GM23338 (cell line): ENCODE data around the gene FBXL19. TPM values are rescaled to one million over a fixed set of nuclear protein-coding genes. Genes with fewer than 3 reads are reported as not detected.

Source experiments
- ATAC-seq: fragments of 200-7000 bp; cut with Tn5 transposase; 3 replicates; pipeline ENCODE4 v1.9.1; 2020
- DNase-seq: peaks from one replicate; pipeline ENCODE4 v3.0.0-alpha.2; 2015; ENCODE audit warnings: low spot score
- H2AFZ ChIP-seq: fragments of 200-600 bp; sonication (generic); 2 replicates; pipeline ENCODE4 v1.8.0; 2016; ENCODE audit warnings: antibody characterized with exemption, mild to moderate bottlenecking, moderate library complexity
- H3F3A ChIP-seq: fragments of 200-600 bp; sonication (generic); replicated peaks from 2 replicates; pipeline ENCODE4 v1.8.0; 2017; ENCODE audit warnings: antibody characterized with exemption, mixed run types, low read depth
- H3K27ac ChIP-seq: fragments of 200-600 bp; sonication (generic); 2 replicates; pipeline ENCODE4 v1.6.1; 2016; ENCODE audit warnings: low read depth
- H3K27me3 ChIP-seq: fragments of 200-600 bp; sonication (generic); 2 replicates; pipeline ENCODE4 v1.8.0; 2016; ENCODE audit warnings: mild to moderate bottlenecking, mixed run types, moderate library complexity; ENCODE audit not compliant: insufficient read depth
- H3K36me3 ChIP-seq: fragments of 200-600 bp; sonication (generic); 2 replicates; pipeline ENCODE4 v1.8.0; 2016; ENCODE audit warnings: mild to moderate bottlenecking; ENCODE audit not compliant: insufficient read depth
- H3K4me1 ChIP-seq: fragments of 200-600 bp; sonication (generic); 2 replicates; pipeline ENCODE4 v1.8.0; 2016; ENCODE audit warnings: mild to moderate bottlenecking, moderate library complexity; ENCODE audit not compliant: insufficient read depth
- H3K4me2 ChIP-seq: fragments of 200-600 bp; sonication (generic); 2 replicates; pipeline ENCODE4 v1.7.1; 2017; ENCODE audit warnings: mixed run types
- H3K4me3 ChIP-seq: fragments of 200-600 bp; sonication (generic); 2 replicates; pipeline ENCODE4 v1.6.1; 2016; ENCODE audit warnings: mixed run types
- H3K79me2 ChIP-seq: fragments of 200-600 bp; sonication (generic); replicated peaks from 2 replicates; pipeline ENCODE4 v1.8.0; 2017; ENCODE audit warnings: mild to moderate bottlenecking; ENCODE audit not compliant: insufficient read depth
- H3K9me2 ChIP-seq: fragments of 200-600 bp; sonication (generic); 2 replicates; pipeline ENCODE4 v1.8.0; 2017; ENCODE audit not compliant: insufficient read depth
- H4K20me1 ChIP-seq: fragments of 200-600 bp; sonication (generic); replicated peaks from 2 replicates; pipeline ENCODE4 v1.8.0; 2017; ENCODE audit warnings: mild to moderate bottlenecking; ENCODE audit not compliant: insufficient read depth
- H3K27ac Mint-ChIP-seq: 2 replicates; pipeline ENCODE4 v1.8.0; 2020; ENCODE audit warnings: inconsistent platforms, mild to moderate bottlenecking, moderate library complexity, mixed read lengths
- H3K27me3 Mint-ChIP-seq: 3 replicates; pipeline ENCODE4 v1.8.0; 2022; ENCODE audit warnings: low read depth, mild to moderate bottlenecking, moderate library complexity, mixed read lengths, inconsistent platforms; ENCODE audit not compliant: insufficient read depth, poor library complexity
- H3K36me3 Mint-ChIP-seq: 3 replicates; pipeline ENCODE4 v1.8.0; 2021; ENCODE audit warnings: low read depth, mild to moderate bottlenecking, inconsistent platforms, moderate library complexity, mixed read lengths
- H3K4me1 Mint-ChIP-seq: 3 replicates; pipeline ENCODE4 v1.8.0; 2020; ENCODE audit warnings: mild to moderate bottlenecking, inconsistent platforms, mixed read lengths
- H3K4me3 Mint-ChIP-seq: 3 replicates; pipeline ENCODE4 v1.8.0; 2021; ENCODE audit warnings: moderate library complexity, mild to moderate bottlenecking, inconsistent platforms, mixed read lengths
- H3K9me3 Mint-ChIP-seq: 3 replicates; pipeline ENCODE4 v1.8.0; 2020; ENCODE audit warnings: moderate library complexity, mild to moderate bottlenecking, inconsistent platforms, mixed read lengths
- CREB1 ChIP-seq: fragments of 250-450 bp; sonication (Bioruptor Pico); IDR thresholded peaks from 2 replicates; pipeline ENCODE4 v1.5.0; 2020; ENCODE audit warnings: low read depth, mild to moderate bottlenecking, moderate library complexity
- EZH2phosphoT487 ChIP-seq: fragments of 200-600 bp; sonication (generic); IDR thresholded peaks from one replicate; pipeline ENCODE4 v1.8.1; 2018; ENCODE audit warnings: antibody characterized with exemption; ENCODE audit not compliant: unreplicated experiment
- JUNB ChIP-seq: IDR thresholded peaks from one replicate; pipeline ENCODE4 v1.6.1; 2016; ENCODE audit warnings: antibody characterized with exemption; ENCODE audit not compliant: unreplicated experiment
- NANOG ChIP-seq: IDR thresholded peaks from 2 replicates; pipeline ENCODE4 v1.6.1; 2016; ENCODE audit warnings: antibody characterized with exemption, borderline replicate concordance
- ZNF331 ChIP-seq: fragments of 250-450 bp; sonication (Bioruptor Pico); IDR thresholded peaks from 2 replicates; pipeline ENCODE4 v1.5.0; 2020; ENCODE audit warnings: low read depth, mild to moderate bottlenecking, moderate library complexity
- polyA plus RNA-seq: library from polyadenylated mRNA; unstranded; fragments of >200 nt; fragmentation: Nextera tagmentation; extraction: Ambion mirVana; gene quantifications from 2 replicates; pipeline ENCODE4 v1.2.1, GENCODE V29; 2016
- total RNA-seq: library from RNA; depleted of rRNA; stranded (reverse); fragments of >200 nt; shearing (Covaris generic); gene quantifications from 2 replicates; pipeline ENCODE4 v1.2.3, GENCODE V29; 2014
- TF ChIP-seq, protein P1 (sequence below): IDR thresholded peaks from one replicate; pipeline ENCODE4 v1.6.1; 2018; ENCODE audit warnings: antibody characterized with exemption; ENCODE audit not compliant: unreplicated experiment

The FBXL19 gene
- total and polyA plus RNA-seq, 2 experiments from 2014 or later: 12.5 to 71.5 TPM

- TF ChIP-seq EZH2phosphoT487: no peak
Observed at GRCh38 chr16:30882429-30883310, 40.7 kb upstream of the FBXL19 start (continued).

GRCh38 chr16:30884760-30885159 lies 38.6 kb upstream of the FBXL19 start:
- DNase-seq (no peak), ATAC-seq (no peak)
- Mint-ChIP-seq H3K36me3 (peaks cover 25% of the 10 kb centered on the region), H3K4me1 (peaks cover 7% of the 10 kb centered on the region; the same call in 2 of the 3 replicates), H3K27ac (no peak overlapping the region), H3K9me3 (no peaks in the 10 kb centered on the region), H3K27me3 (peaks cover 10% of the 10 kb centered on the region), H3K4me3 (no peak overlapping the region)
- Histone ChIP-seq H3K4me2 (no peak overlapping the region), H3K9me2 (no peaks in the 10 kb centered on the region), H3K79me2 (no peaks in the 10 kb centered on the region), H3K36me3 (no peaks in the 10 kb centered on the region), H3F3A (no peaks in the 10 kb centered on the region), H3K4me3 (no peak overlapping the region), H3K4me1 (no peaks in the 10 kb centered on the region), H2AFZ (no peak overlapping the region), H3K27ac (no peak overlapping the region), H4K20me1 (no peaks in the 10 kb centered on the region; the same call in 1 of the 2 replicates), H3K27me3 (no peaks in the 10 kb centered on the region)
- TF ChIP-seq, protein P1, sequence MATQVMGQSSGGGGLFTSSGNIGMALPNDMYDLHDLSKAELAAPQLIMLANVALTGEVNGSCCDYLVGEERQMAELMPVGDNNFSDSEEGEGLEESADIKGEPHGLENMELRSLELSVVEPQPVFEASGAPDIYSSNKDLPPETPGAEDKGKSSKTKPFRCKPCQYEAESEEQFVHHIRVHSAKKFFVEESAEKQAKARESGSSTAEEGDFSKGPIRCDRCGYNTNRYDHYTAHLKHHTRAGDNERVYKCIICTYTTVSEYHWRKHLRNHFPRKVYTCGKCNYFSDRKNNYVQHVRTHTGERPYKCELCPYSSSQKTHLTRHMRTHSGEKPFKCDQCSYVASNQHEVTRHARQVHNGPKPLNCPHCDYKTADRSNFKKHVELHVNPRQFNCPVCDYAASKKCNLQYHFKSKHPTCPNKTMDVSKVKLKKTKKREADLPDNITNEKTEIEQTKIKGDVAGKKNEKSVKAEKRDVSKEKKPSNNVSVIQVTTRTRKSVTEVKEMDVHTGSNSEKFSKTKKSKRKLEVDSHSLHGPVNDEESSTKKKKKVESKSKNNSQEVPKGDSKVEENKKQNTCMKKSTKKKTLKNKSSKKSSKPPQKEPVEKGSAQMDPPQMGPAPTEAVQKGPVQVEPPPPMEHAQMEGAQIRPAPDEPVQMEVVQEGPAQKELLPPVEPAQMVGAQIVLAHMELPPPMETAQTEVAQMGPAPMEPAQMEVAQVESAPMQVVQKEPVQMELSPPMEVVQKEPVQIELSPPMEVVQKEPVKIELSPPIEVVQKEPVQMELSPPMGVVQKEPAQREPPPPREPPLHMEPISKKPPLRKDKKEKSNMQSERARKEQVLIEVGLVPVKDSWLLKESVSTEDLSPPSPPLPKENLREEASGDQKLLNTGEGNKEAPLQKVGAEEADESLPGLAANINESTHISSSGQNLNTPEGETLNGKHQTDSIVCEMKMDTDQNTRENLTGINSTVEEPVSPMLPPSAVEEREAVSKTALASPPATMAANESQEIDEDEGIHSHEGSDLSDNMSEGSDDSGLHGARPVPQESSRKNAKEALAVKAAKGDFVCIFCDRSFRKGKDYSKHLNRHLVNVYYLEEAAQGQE: no peak
- TF ChIP-seq CREB1: no peak
- no peak for TF ChIP-seq NANOG
- TF ChIP-seq ZNF331 (CRISPR knock-in tag): no peak
- no peak for TF ChIP-seq JUNB

GRCh38 chr16:30885196-30885595 lies 38.2 kb upstream of the FBXL19 start:
- ATAC-seq (no peak), DNase-seq (no peak)
- Histone ChIP-seq H3K36me3 (no peaks in the 10 kb centered on the region), H4K20me1 (no peaks in the 10 kb centered on the region; the same call in 1 of the 2 replicates), H3K79me2 (no peaks in the 10 kb centered on the region), H3K4me2 (no peak overlapping the region), H3K4me3 (no peak overlapping the region), H3K27me3 (no peaks in the 10 kb centered on the region), H3K27ac (no peak overlapping the region), H3K4me1 (no peaks in the 10 kb centered on the region), H3K9me2 (no peaks in the 10 kb centered on the region), H2AFZ (no peak overlapping the region), H3F3A (no peaks in the 10 kb centered on the region)
- TF ChIP-seq NANOG (no peak), ZNF331 (CRISPR knock-in tag) (no peak)
- TF ChIP-seq, protein P1: no peak
- H3K27ac Mint-ChIP-seq: no peak overlapping the region
- H3K27me3 Mint-ChIP-seq: peaks cover 7% of the 10 kb centered on the region
- peaks cover 7% of the 10 kb centered on the region; the same call in 2 of the 3 replicates for H3K4me1 Mint-ChIP-seq
- no peaks in the 10 kb centered on the region for H3K9me3 Mint-ChIP-seq
- peaks cover 24% of the 10 kb centered on the region for H3K36me3 Mint-ChIP-seq
- no peak overlapping the region for H3K4me3 Mint-ChIP-seq
